Bronchial epithelial cell (primary cell): ENCODE results near the gene NCAPG. TPM values are rescaled to one million over a fixed set of nuclear protein-coding genes. Genes with fewer than 3 reads are reported as not detected.
A peak's percentile ranks its signal among the peaks of the same experiment; 100 is the strongest.
"Not testable (repeated sequence)": the region's sequence is repeated elsewhere in the genome, so short reads cannot be mapped to it uniquely, and the experiment has no call there.

Experiments used
- DNase-seq: peaks from one replicate; pipeline ENCODE4 v3.0.0-alpha.2; 2010; ENCODE audit warnings: low read depth
- FAIRE-seq: peaks from 2 replicates; lab custom pipeline; 2011; peaks lifted over from hg19 to GRCh38; lab: Jason Lieb, UNC
- H3K27me3 ChIP-seq: 2 replicates; pipeline ENCODE4 v1.5.1; 2011; ENCODE audit warnings: low read length; ENCODE audit not compliant: control insufficient read depth, insufficient read depth
- H3K36me3 ChIP-seq: 2 replicates; pipeline ENCODE4 v1.5.1; 2011; ENCODE audit warnings: low read length; ENCODE audit not compliant: control insufficient read depth, insufficient read depth
- H3K4me3 ChIP-seq: 2 replicates; pipeline ENCODE4 v1.5.1; 2011; ENCODE audit warnings: mild to moderate bottlenecking, low read depth, low read length, control low read depth
- CTCF ChIP-seq: IDR thresholded peaks from 2 replicates; pipeline ENCODE4 v1.5.1; 2011; ENCODE audit warnings: mild to moderate bottlenecking, moderate library complexity, low read length, control low read depth, inconsistent platforms; ENCODE audit not compliant: insufficient read depth, severe bottlenecking
- total RNA-seq: library from RNA; depleted of rRNA; stranded (reverse); fragments of >200 nt; gene quantifications from 2 replicates; pipeline ENCODE4 v1.2.1, GENCODE V29; 2014

Gene NCAPG
- total RNA-seq, 1 donor from 2014 or later, result 0.26 TPM

GRCh38 chr4:17816142-17816541 is 5.4 kb downstream of the NCAPG start:
- FAIRE-seq (no peak), DNase-seq (no peak)
- no peaks in the 10 kb centered on the region for H3K36me3 ChIP-seq
- H3K27me3 ChIP-seq, result no peaks in the 10 kb centered on the region
- H3K4me3 ChIP-seq, result no peak overlapping the region
- TF ChIP-seq CTCF, result no peak

GRCh38 chr4:17817027-17817426 is 6.2 kb downstream of the NCAPG start:
- FAIRE-seq (no peak), DNase-seq (peak; percentile 63)
- peak; percentile 40 for TF ChIP-seq CTCF
- Histone ChIP-seq H3K4me3 (no peak overlapping the region), H3K27me3 (no peaks in the 10 kb centered on the region), H3K36me3 (no peaks in the 10 kb centered on the region)

- DNase-seq, result no peak
- no peak for FAIRE-seq
- H3K27me3 ChIP-seq, result no peaks in the 10 kb centered on the region
- H3K36me3 ChIP-seq, result no peaks in the 10 kb centered on the region
- no peak overlapping the region for H3K4me3 ChIP-seq
- TF ChIP-seq CTCF, result no peak
Observed at GRCh38 chr4:17823871-17824669, 13.3 kb downstream of the NCAPG start.

GRCh38 chr4:17846266-17846665 is 35.5 kb downstream of the NCAPG start:
- TF ChIP-seq CTCF, result no peak
- no peak overlapping the region for H3K4me3 ChIP-seq
- DNase-seq (peak; percentile 51), FAIRE-seq (no peak)
- no peaks in the 10 kb centered on the region for H3K36me3 ChIP-seq
- H3K27me3 ChIP-seq, result no peaks in the 10 kb centered on the region

GRCh38 chr4:17850295-17850694 is 39.5 kb downstream of the NCAPG start:
- DNase-seq, H3K36me3 ChIP-seq, FAIRE-seq, H3K4me3 ChIP-seq, H3K27me3 ChIP-seq: not testable (repeated sequence)

GRCh38 chr4:17851959-17852358 is 41.2 kb downstream of the NCAPG start:
- H3K27me3 ChIP-seq, result no peaks in the 10 kb centered on the region
- TF ChIP-seq CTCF, result no peak
- no peak for FAIRE-seq
- no peak overlapping the region for H3K4me3 ChIP-seq
- DNase-seq, result no peak
- H3K36me3 ChIP-seq, result no peaks in the 10 kb centered on the region
